Type B pancreatic cell (in vitro differentiated cells): ENCODE results near the gene JMJD7. TPM values are rescaled to one million over a fixed set of nuclear protein-coding genes. Genes with fewer than 3 reads are reported as not detected.

Source experiments
- DNase-seq: peaks from one replicate; pipeline ENCODE4 v3.0.0; 2021; ENCODE audit warnings: mixed read lengths; ENCODE audit not compliant: unreplicated experiment; ENCODE audit errors: extremely low spot score
- H3K27ac Mint-ChIP-seq: 2 replicates; pipeline ENCODE4 v1.8.0; 2021; ENCODE audit warnings: mild to moderate bottlenecking, mixed read lengths
- H3K27me3 Mint-ChIP-seq: 2 replicates; pipeline ENCODE4 v1.8.0; 2021; ENCODE audit warnings: mixed read lengths
- H3K36me3 Mint-ChIP-seq: 2 replicates; pipeline ENCODE4 v1.8.0; 2021; ENCODE audit warnings: mixed read lengths
- H3K4me1 Mint-ChIP-seq: one replicate; pipeline ENCODE4 v1.8.0; 2021; ENCODE audit warnings: mixed read lengths; ENCODE audit not compliant: unreplicated experiment
- H3K4me3 Mint-ChIP-seq: 2 replicates; pipeline ENCODE4 v1.8.0; 2021; ENCODE audit warnings: mild to moderate bottlenecking, mixed read lengths
- H3K9me3 Mint-ChIP-seq: 2 replicates; pipeline ENCODE4 v1.8.0; 2021; ENCODE audit warnings: mixed read lengths
- total RNA-seq: library from RNA; stranded (reverse); gene quantifications from 2 replicates; pipeline ENCODE4 v1.2.1, GENCODE V29; 2021; ENCODE audit warnings: low replicate concordance
- TF ChIP-seq, protein P1 (sequence below): fragments of 200-600 bp; sonication (generic); conservative IDR thresholded peaks from 2 replicates; pipeline ENCODE4 v1.5.0; 2021; ENCODE audit warnings: antibody characterized with exemption, mild to moderate bottlenecking

JMJD7 gene
- total RNA-seq, 1 donor from 2014 or later: 29.0 TPM

DNA sequence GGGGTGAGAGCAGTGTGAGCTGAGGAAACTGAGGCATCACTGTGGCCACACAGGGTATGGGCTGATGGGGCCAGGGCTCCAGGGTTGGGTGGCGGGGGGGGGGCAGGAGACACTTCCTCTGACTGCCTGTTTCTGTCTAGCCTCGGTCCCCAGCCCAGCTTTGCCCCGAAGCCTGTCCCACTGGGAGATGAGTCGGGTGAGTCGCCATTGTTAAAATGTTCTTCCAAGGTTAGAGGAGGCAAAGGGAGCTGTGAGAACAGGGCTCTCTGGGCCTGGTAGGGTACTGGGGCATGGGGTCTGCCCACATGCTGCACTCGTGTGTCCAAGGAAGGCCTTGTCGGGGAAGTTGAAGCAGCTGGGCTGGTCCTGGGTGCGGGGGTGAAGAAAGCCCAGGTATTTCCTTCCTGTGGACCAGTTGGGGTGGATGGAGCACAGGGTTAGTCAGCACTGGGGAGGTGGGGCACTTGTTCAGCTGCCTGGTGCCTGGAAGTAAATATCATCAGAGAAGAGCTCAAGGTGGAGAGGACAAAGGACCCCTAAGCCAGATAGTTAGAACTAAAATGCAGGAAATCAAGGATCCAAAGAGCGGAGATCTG, 8.3 kb upstream of the JMJD7 start:
- DNase-seq: no peak
- Mint-ChIP-seq H3K36me3 (no peaks in the 10 kb centered on the region), H3K4me3 (no peak overlapping the region), H3K27ac (no peak overlapping the region), H3K9me3 (no peaks in the 10 kb centered on the region), H3K27me3 (no peaks in the 10 kb centered on the region), H3K4me1 (no peaks in the 10 kb centered on the region)
- TF ChIP-seq, protein P1, sequence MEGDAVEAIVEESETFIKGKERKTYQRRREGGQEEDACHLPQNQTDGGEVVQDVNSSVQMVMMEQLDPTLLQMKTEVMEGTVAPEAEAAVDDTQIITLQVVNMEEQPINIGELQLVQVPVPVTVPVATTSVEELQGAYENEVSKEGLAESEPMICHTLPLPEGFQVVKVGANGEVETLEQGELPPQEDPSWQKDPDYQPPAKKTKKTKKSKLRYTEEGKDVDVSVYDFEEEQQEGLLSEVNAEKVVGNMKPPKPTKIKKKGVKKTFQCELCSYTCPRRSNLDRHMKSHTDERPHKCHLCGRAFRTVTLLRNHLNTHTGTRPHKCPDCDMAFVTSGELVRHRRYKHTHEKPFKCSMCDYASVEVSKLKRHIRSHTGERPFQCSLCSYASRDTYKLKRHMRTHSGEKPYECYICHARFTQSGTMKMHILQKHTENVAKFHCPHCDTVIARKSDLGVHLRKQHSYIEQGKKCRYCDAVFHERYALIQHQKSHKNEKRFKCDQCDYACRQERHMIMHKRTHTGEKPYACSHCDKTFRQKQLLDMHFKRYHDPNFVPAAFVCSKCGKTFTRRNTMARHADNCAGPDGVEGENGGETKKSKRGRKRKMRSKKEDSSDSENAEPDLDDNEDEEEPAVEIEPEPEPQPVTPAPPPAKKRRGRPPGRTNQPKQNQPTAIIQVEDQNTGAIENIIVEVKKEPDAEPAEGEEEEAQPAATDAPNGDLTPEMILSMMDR: no peak

GRCh38 chr15:41820791-41821423, 7.0 kb upstream of the JMJD7 start:
- no peak overlapping the region for H3K4me3 Mint-ChIP-seq
- no peaks in the 10 kb centered on the region for H3K36me3 Mint-ChIP-seq
- no peak overlapping the region for H3K27ac Mint-ChIP-seq
- DNase-seq: no peak
- H3K9me3 Mint-ChIP-seq: no peaks in the 10 kb centered on the region
- TF ChIP-seq, protein P1: no peak
- H3K27me3 Mint-ChIP-seq: no peaks in the 10 kb centered on the region
- H3K4me1 Mint-ChIP-seq: no peaks in the 10 kb centered on the region

GRCh38 chr15:41821831-41822230, 6.1 kb upstream of the JMJD7 start:
- no peak overlapping the region for H3K4me3 Mint-ChIP-seq
- no peaks in the 10 kb centered on the region for H3K27me3 Mint-ChIP-seq
- no peak overlapping the region for H3K27ac Mint-ChIP-seq
- no peaks in the 10 kb centered on the region for H3K4me1 Mint-ChIP-seq
- TF ChIP-seq, protein P1: no peak
- H3K9me3 Mint-ChIP-seq: no peaks in the 10 kb centered on the region
- H3K36me3 Mint-ChIP-seq: no peaks in the 10 kb centered on the region
- DNase-seq: no peak

- Mint-ChIP-seq H3K27ac (no peak overlapping the region), H3K27me3 (no peaks in the 10 kb centered on the region), H3K4me3 (no peak overlapping the region), H3K4me1 (no peaks in the 10 kb centered on the region), H3K36me3 (no peaks in the 10 kb centered on the region), H3K9me3 (no peaks in the 10 kb centered on the region)
- TF ChIP-seq, protein P1: no peak
- no peak for DNase-seq
Observed at GRCh38 chr15:41822471-41822870, 5.4 kb upstream of the JMJD7 start.

DNA sequence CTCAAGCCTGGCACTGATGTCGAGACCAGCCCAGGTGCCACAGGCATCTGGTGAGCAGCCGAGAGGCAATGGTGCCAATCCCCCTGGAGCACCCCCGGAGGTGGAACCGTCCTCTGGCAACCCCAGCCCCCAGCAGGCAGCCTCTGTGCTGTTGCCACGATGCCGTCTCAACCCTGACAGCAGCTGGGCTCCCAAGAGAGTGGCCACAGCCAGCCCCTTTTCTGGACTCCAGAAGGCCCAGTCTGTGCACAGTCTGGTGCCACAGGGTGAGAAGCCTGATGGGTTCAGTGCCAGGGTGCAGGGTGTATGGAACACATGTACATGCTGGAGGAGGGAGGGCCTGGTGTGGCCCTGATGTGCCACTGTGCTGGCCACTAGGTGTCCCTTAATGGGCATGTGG, 4.9 kb upstream of the JMJD7 start:
- Mint-ChIP-seq H3K4me1 (no peaks in the 10 kb centered on the region), H3K9me3 (no peaks in the 10 kb centered on the region), H3K27me3 (no peaks in the 10 kb centered on the region), H3K36me3 (no peaks in the 10 kb centered on the region), H3K4me3 (no peak overlapping the region), H3K27ac (no peak overlapping the region)
- no peak for DNase-seq
- TF ChIP-seq, protein P1: no peak
